DOHH2 (cell line): Measurements from ENCODE around the gene TP53AIP1.

ENCODE experiments used
- EZH2phosphoT487 ChIP-seq: fragments of 200-600 bp; sonication (generic); IDR thresholded peaks from 2 replicates; pipeline ENCODE4 v1.6.1; 2017; ENCODE audit warnings: borderline replicate concordance, mild to moderate bottlenecking, antibody characterized with exemption, low read length, moderate library complexity, mixed read lengths
- TF ChIP-seq, protein P1 (sequence below): fragments of 200-600 bp; sonication (generic); IDR thresholded peaks from one replicate; pipeline ENCODE4 v1.5.1; 2014; ENCODE audit warnings: antibody characterized with exemption, mild to moderate bottlenecking, low read depth, low read length; ENCODE audit not compliant: poor library complexity, severe bottlenecking

DNA sequence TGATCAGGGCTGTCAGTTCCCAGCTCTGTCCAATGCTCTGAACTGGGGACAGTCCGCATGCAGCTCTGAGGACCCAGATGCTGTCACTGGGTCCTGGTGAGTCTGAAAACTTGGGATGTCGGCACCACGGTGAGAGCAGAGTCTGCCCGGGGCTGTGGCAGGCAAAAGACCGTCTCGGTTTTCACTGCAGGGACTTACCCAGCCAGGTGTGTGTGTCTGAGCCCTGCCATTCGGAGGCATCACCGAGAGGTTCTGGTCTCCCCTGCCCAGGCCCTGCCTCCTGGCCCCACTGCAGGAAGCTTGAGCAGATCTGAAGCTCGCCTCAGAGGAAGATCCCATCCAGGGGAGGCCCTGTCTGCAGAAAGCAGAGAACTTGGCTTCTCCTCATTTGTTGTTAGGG is 5.2 kb downstream of the TP53AIP1 start:
- TF ChIP-seq, protein P1, sequence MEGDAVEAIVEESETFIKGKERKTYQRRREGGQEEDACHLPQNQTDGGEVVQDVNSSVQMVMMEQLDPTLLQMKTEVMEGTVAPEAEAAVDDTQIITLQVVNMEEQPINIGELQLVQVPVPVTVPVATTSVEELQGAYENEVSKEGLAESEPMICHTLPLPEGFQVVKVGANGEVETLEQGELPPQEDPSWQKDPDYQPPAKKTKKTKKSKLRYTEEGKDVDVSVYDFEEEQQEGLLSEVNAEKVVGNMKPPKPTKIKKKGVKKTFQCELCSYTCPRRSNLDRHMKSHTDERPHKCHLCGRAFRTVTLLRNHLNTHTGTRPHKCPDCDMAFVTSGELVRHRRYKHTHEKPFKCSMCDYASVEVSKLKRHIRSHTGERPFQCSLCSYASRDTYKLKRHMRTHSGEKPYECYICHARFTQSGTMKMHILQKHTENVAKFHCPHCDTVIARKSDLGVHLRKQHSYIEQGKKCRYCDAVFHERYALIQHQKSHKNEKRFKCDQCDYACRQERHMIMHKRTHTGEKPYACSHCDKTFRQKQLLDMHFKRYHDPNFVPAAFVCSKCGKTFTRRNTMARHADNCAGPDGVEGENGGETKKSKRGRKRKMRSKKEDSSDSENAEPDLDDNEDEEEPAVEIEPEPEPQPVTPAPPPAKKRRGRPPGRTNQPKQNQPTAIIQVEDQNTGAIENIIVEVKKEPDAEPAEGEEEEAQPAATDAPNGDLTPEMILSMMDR = no peak
- no peak for TF ChIP-seq EZH2phosphoT487
